Smooth muscle cell (in vitro differentiated cells): ENCODE measurements around the gene ZBTB17. TPM values are rescaled to one million over a fixed set of nuclear protein-coding genes. Genes with fewer than 3 reads are reported as not detected.

Experiments used
- DNase-seq: peaks from one replicate; lab custom pipeline; 2025; ENCODE audit not compliant: unreplicated experiment; lab: John Stamatoyannopoulos, UW
- H2AFZ ChIP-seq: fragments of 200-600 bp; sonication (generic); 2 replicates; pipeline ENCODE4 v1.6.0; 2016; ENCODE audit warnings: antibody characterized with exemption, low read depth, mild to moderate bottlenecking
- H3F3A ChIP-seq: fragments of 200-600 bp; sonication (generic); 2 replicates; pipeline ENCODE4 v1.6.0; 2017; ENCODE audit warnings: antibody characterized with exemption, low read depth
- H3K27ac ChIP-seq: fragments of 200-600 bp; sonication (generic); 2 replicates; pipeline ENCODE4 v1.5.1; 2016; ENCODE audit warnings: low read depth, mild to moderate bottlenecking
- H3K27me3 ChIP-seq: fragments of 200-600 bp; sonication (generic); 2 replicates; pipeline ENCODE4 v1.6.1; 2016; ENCODE audit warnings: low read depth, mild to moderate bottlenecking
- H3K36me3 ChIP-seq: fragments of 200-600 bp; sonication (generic); 2 replicates; pipeline ENCODE4 v1.5.1; 2016; ENCODE audit warnings: low read depth
- H3K4me1 ChIP-seq: fragments of 200-600 bp; sonication (generic); 2 replicates; pipeline ENCODE4 v1.5.1; 2016; ENCODE audit warnings: low read depth
- H3K4me2 ChIP-seq: fragments of 200-600 bp; sonication (generic); 2 replicates; pipeline ENCODE4 v1.6.0; 2016; ENCODE audit warnings: mild to moderate bottlenecking
- H3K4me3 ChIP-seq: fragments of 200-600 bp; sonication (generic); 2 replicates; pipeline ENCODE4 v1.5.1; 2016; ENCODE audit warnings: mild to moderate bottlenecking
- H3K79me2 ChIP-seq: fragments of 200-600 bp; sonication (generic); 2 replicates; pipeline ENCODE4 v1.6.0; 2016; ENCODE audit warnings: low read depth, mild to moderate bottlenecking
- H3K9ac ChIP-seq: fragments of 200-600 bp; sonication (generic); 2 replicates; pipeline ENCODE4 v1.6.0; 2016; ENCODE audit warnings: low read depth
- H3K9me3 ChIP-seq: fragments of 200-600 bp; sonication (generic); replicated peaks from 2 replicates; pipeline ENCODE4 v1.5.1; 2016; ENCODE audit warnings: low read depth
- H4K20me1 ChIP-seq: fragments of 200-600 bp; sonication (generic); 2 replicates; pipeline ENCODE4 v1.6.0; 2016; ENCODE audit warnings: low read depth
- WGBS: methylation state at CpG from one replicate; pipeline ENCODE4 v1.1.7; 2016; ENCODE audit warnings: low lambda C conversion rate; 5-methylcytosine and 5-hydroxymethylcytosine counted together
- polyA plus RNA-seq: library from polyadenylated mRNA; unstranded; fragments of >200 nt; fragmentation: Nextera tagmentation; extraction: Ambion mirVana; gene quantifications from 2 replicates; pipeline ENCODE4 v1.2.1, GENCODE V29; 2016
- total RNA-seq: library from RNA; depleted of rRNA; stranded (reverse); fragments of >200 nt; gene quantifications from 2 replicates; pipeline ENCODE4 v1.2.3, GENCODE V29; 2014
- TF ChIP-seq, protein P1 (sequence below): fragments of 200-600 bp; sonication (generic); IDR thresholded peaks from 2 replicates; pipeline ENCODE4 v1.5.1; 2017; ENCODE audit warnings: borderline replicate concordance, mild to moderate bottlenecking, antibody characterized with exemption; ENCODE audit not compliant: insufficient read depth, poor library complexity, severe bottlenecking

ZBTB17 gene
- total and polyA plus RNA-seq, 2 experiments from 2014 or later, result 29.4 to 42.5 TPM

DNA sequence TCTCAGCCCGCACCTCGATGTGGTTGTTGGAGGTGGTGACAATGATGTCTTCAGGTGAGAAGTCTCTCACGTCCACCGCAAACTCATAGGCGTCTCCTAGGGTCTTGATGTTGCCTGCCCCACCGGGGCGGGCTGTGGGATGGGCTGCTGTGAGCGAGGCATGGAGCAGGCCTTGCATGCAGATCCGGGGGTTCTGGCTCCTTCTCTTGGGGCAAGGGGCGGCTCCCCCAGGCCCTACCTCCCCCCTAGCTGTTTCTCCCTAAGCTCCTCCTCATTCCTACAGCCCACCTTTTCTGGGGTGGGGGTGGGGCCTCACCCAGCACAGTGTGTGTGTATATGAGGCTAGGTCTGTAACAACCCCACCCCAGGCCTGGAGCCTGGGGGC lies 41.2 kb upstream of the ZBTB17 start:
- no peaks in the 10 kb centered on the region for H3K36me3 ChIP-seq
- H3K9me3 ChIP-seq, result no peaks in the 10 kb centered on the region
- H3K27ac ChIP-seq, result peak overlapping the region; percentile 95
- no peaks in the 10 kb centered on the region for H3F3A ChIP-seq
- no peaks in the 10 kb centered on the region for H3K79me2 ChIP-seq
- peak overlapping the region; percentile 27 for H3K4me3 ChIP-seq
- no peak for DNase-seq
- H2AFZ ChIP-seq, result no peak overlapping the region
- WGBS, result 95% methylated on average over 10 of the region's 10 CpGs
- H3K27me3 ChIP-seq, result no peaks in the 10 kb centered on the region
- peaks cover 19% of the 10 kb centered on the region for H3K4me1 ChIP-seq
- H3K4me2 ChIP-seq, result peak overlapping the region; percentile 82
- TF ChIP-seq, protein P1, sequence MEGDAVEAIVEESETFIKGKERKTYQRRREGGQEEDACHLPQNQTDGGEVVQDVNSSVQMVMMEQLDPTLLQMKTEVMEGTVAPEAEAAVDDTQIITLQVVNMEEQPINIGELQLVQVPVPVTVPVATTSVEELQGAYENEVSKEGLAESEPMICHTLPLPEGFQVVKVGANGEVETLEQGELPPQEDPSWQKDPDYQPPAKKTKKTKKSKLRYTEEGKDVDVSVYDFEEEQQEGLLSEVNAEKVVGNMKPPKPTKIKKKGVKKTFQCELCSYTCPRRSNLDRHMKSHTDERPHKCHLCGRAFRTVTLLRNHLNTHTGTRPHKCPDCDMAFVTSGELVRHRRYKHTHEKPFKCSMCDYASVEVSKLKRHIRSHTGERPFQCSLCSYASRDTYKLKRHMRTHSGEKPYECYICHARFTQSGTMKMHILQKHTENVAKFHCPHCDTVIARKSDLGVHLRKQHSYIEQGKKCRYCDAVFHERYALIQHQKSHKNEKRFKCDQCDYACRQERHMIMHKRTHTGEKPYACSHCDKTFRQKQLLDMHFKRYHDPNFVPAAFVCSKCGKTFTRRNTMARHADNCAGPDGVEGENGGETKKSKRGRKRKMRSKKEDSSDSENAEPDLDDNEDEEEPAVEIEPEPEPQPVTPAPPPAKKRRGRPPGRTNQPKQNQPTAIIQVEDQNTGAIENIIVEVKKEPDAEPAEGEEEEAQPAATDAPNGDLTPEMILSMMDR, result no peak
- no peaks in the 10 kb centered on the region for H4K20me1 ChIP-seq
- peak overlapping the region; percentile 75 for H3K9ac ChIP-seq

DNA sequence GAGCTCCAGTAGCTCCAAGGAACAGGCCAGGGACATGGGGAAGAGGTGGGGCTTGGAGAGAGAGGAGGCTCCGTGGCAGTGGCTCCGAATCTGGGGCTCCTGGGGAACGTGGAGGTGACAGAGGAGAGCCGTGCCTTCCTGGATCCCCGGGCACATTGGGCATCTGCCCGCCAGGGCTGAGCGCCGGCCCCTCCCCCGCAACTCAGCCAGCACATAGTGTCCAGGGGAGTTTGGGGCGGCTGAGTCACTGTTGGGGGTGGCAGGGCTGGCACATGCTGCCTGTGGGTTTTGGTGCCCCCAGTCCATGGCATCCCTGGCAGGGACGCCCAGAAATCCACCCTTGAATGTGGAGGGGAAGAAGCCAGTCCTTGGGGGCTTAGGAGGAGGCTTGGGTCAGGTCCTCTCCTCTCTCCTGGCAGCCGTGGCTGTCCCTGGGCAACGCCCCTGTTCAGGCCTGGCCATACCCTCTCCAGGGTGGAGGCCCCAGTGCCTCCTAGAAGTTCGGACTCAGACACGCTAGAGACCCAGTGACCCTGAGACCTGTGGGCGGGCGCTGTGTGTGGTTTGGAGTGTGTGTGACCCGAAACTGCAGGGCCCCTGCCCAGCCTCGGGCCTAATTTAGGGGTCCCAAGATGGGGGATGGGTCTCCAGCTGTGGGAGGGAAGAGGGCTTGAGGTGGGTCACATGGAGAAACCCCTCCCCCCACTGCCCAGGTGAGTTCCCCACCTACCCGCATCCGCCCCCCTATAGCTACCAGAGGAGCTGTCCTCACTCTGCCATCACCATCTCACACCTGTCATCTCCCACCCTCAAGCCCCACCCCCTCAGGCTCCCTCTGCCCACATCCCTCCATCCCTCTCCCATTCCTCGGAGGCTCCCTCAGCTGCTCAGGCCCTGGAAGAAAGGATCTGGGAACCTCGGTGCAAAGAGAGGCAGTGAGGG lies 40.3 kb upstream of the ZBTB17 start:
- H3K4me3 ChIP-seq, result no peak overlapping the region
- H3F3A ChIP-seq, result no peaks in the 10 kb centered on the region
- TF ChIP-seq, protein P1, result no peak
- H3K36me3 ChIP-seq, result no peaks in the 10 kb centered on the region
- no peaks in the 10 kb centered on the region for H3K27me3 ChIP-seq
- H3K4me2 ChIP-seq, result peak overlapping the region; percentile 82
- no peak for DNase-seq
- WGBS, result 80% methylated on average over 19 of the region's 23 CpGs
- H3K27ac ChIP-seq, result peak overlapping the region; percentile 95
- H3K9me3 ChIP-seq, result no peaks in the 10 kb centered on the region
- no peaks in the 10 kb centered on the region for H4K20me1 ChIP-seq
- no peaks in the 10 kb centered on the region for H3K79me2 ChIP-seq
- H3K9ac ChIP-seq, result peak overlapping the region; percentile 17
- H3K4me1 ChIP-seq, result peaks cover 19% of the 10 kb centered on the region
- no peak overlapping the region for H2AFZ ChIP-seq

DNA sequence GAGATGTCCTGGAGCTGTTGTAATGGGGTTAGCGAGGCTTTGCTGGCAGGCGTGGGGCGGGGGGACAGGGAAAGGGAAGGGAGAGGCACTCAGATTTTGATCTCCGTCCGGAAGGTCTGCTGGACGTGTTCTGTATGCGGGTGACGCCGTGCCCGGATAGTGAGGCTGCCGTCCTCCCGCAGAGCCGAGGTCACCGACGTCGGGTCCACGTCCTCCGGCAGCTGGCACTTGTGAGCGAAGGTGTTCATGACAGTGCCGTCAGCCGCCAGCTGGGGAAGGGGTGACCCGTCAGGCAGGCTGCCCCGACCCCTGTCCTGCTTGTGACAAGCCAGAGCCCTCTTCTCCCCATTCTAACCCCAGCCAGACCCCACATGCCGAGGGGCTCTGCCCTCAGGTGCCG lies 39.6 kb upstream of the ZBTB17 start:
- TF ChIP-seq, protein P1, result no peak
- Histone ChIP-seq H3K9ac (no peak overlapping the region), H4K20me1 (no peaks in the 10 kb centered on the region), H3K4me3 (no peak overlapping the region), H3K4me2 (no peak overlapping the region), H2AFZ (no peak overlapping the region), H3K27ac (no peak overlapping the region), H3K9me3 (no peaks in the 10 kb centered on the region), H3K79me2 (no peaks in the 10 kb centered on the region), H3F3A (no peaks in the 10 kb centered on the region), H3K27me3 (no peaks in the 10 kb centered on the region), H3K4me1 (peaks cover 19% of the 10 kb centered on the region), H3K36me3 (no peaks in the 10 kb centered on the region)
- no peak for DNase-seq
- 98% methylated on average over 18 of the region's 25 CpGs for WGBS
